Thymus (tissue), 11 donors: ENCODE data around the gene ZNF256. TPM values are rescaled to one million over a fixed set of nuclear protein-coding genes. Genes with fewer than 3 reads are reported as not detected.

ENCODE experiments used
- DNase-seq, 9 donors: peaks; one replicate each; pipeline ENCODE4 v3.0.0-alpha.2; 2013; ENCODE audit warnings: low spot score in 9 of 9, low read depth in 6 of 9, missing footprints in 1 of 9
- H3K27ac ChIP-seq, 2 donors: one replicate each; pipeline ENCODE4 v1.5.1; 2013; ENCODE audit warnings: control low read depth in 1 of 2, low read depth in 1 of 2, low read length in 1 of 2, mild to moderate bottlenecking in 1 of 2, moderate library complexity in 1 of 2
- H3K27me3 ChIP-seq, 2 donors: one replicate each; pipeline ENCODE4 v1.5.1; 2013; ENCODE audit warnings: low read length in 1 of 2; ENCODE audit not compliant: control insufficient read depth in 2 of 2, insufficient read depth in 1 of 2
- H3K36me3 ChIP-seq, 2 donors: one replicate each; pipeline ENCODE4 v1.5.1; 2013; ENCODE audit warnings: low read length in 1 of 2, mild to moderate bottlenecking in 1 of 2, moderate library complexity in 1 of 2; ENCODE audit not compliant: control insufficient read depth in 2 of 2, insufficient read depth in 2 of 2
- H3K4me1 ChIP-seq, 2 donors: one replicate each; pipeline ENCODE4 v1.5.1; 2013; ENCODE audit warnings: low read length in 2 of 2; ENCODE audit not compliant: control insufficient read depth in 2 of 2, insufficient read depth in 2 of 2
- H3K4me3 ChIP-seq, 2 donors: one replicate each; pipeline ENCODE4 v1.5.1; 2013; ENCODE audit warnings: low read length in 2 of 2, control low read depth in 1 of 2, mild to moderate bottlenecking in 1 of 2
- H3K9me3 ChIP-seq, 2 donors: one replicate each; pipeline ENCODE4 v1.5.1; 2013; ENCODE audit warnings: low read length in 1 of 2, mild to moderate bottlenecking in 1 of 2; ENCODE audit not compliant: control insufficient read depth in 2 of 2, insufficient read depth in 1 of 2
- WGBS: extraction: QIAGEN DNeasy Blood & Tissue Kit; methylation state at CpG from one replicate; pipeline ENCODE4 v1.1.7; 2013; 5-methylcytosine and 5-hydroxymethylcytosine counted together
- polyA plus RNA-seq: library from polyadenylated mRNA; stranded (reverse); fragments of 200-250 nt; gene quantifications from one replicate; pipeline ENCODE4 v1.2.3, GENCODE V29; 2013
- total RNA-seq: library from RNA; stranded (reverse); fragments of 120-200 nt; gene quantifications from one replicate; pipeline ENCODE4 v1.2.4, GENCODE V29; 2013
- donor health status: healthy.

Gene ZNF256
- total and polyA plus RNA-seq, 2 donors, result 7.0 to 7.5 TPM

DNA sequence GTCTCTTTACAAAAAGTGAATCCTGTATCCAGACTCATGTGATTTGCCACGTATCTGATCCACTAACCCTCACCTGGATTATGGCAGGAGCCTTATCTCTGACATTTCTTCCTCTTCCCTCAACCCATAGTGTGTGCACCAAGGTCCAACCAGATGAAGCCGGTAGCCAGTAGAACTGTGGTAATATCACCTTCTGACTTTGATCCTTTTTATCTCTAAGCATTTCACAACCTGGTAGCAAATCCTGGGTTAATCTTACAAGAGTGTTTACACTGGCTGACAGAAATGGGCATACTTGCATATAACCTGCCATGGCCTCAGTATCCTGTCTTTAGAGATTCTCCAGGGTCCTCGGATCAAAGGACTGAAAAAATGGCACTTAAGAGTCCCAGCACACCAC is 33.0 kb downstream of the ZNF256 start:
- Histone ChIP-seq H3K36me3 (peaks cover 8 to 29% of the 10 kb centered on the region in 2 donors), H3K9me3 (no peaks in the 10 kb centered on the region), H3K4me3 (no peak overlapping the region), H3K4me1 (peaks cover 5 to 10% of the 10 kb centered on the region in 2 donors), H3K27ac (no peak overlapping the region), H3K27me3 (no peaks in the 10 kb centered on the region)
- no peak for DNase-seq
- WGBS, result 99% methylated on average over 3 of the region's 3 CpGs

DNA sequence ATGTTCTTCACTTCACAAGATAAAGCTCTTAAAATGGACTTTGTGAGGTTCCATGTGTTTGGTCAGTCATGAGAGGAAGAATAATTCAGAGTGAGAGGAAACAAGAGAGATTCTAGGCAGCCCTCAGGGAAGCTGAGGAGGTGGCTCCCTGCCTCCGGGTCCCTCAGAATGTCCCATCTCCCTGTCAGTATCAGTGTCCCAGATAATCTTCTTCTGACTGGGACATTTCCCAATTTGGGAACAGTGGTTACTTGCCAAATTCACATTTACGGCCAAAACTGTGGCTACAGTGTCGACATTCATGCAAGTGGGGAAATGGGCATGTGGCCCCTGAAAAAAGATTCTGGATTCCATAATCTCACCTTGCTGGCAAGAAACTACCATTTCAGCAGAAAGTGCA is 40.1 kb downstream of the ZNF256 start:
- no peaks in the 10 kb centered on the region for H3K27me3 ChIP-seq
- no peak overlapping the region for H3K27ac ChIP-seq
- H3K4me3 ChIP-seq, result no peak overlapping the region
- peaks cover 20 to 27% of the 10 kb centered on the region in 2 donors for H3K36me3 ChIP-seq
- H3K9me3 ChIP-seq, result no peaks in the 10 kb centered on the region
- over 99% methylated on average over 3 of the region's 3 CpGs for WGBS
- H3K4me1 ChIP-seq, result no peaks in the 10 kb centered on the region
- no peak for DNase-seq

DNA sequence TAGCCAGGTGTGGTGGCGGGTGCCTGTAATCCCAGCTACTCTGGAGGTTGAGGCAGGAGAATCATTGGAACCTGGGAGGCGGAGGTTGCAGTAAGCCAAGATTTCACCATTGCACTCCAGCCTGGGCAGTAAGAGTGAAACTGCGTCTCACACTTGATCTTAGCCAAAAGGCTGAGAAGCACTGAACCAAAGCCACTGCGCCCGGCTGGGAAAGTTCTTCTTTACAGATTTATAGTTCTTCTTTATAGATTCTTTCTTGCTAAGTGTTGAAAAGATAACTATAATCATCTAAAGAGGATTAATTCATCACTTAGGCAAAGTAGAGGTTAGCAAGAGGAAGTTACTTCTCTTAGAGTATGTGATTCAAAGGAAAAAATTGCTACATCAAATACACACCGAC is 42.2 kb downstream of the ZNF256 start:
- Histone ChIP-seq H3K36me3 (peaks cover 8 to 15% of the 10 kb centered on the region in 2 donors), H3K9me3 (no peaks in the 10 kb centered on the region), H3K4me3 (no peak overlapping the region), H3K27ac (no peak overlapping the region), H3K27me3 (no peaks in the 10 kb centered on the region), H3K4me1 (no peaks in the 10 kb centered on the region)
- no peak for DNase-seq
- WGBS, result 97% methylated on average over 6 of the region's 6 CpGs

DNA sequence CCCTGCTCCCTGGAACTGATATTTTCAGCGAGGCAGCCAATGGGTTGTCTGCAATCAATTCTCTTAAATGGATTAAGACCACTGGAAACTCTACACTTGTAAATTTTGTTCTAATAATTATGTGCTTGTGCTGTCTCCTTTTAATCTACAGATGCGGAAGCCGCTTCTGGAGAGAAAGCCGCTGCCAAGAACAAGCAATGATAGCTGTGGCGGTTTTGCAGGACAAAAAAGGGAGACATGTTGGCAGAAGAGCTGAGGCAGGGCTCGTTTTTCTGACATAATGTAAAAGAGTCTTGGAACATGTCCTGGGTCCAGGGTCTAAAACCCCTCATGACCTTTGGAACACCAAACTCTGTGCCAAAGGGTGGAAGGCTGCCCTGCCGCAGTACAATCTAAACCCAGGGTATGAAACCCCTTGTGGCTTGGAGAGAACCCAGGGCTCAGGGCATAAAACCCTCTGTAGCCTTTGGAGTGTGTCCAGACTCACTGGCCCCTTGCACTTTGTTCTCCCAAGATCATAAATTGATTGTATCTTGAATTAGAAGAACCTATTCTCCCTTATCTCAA is 43.8 kb downstream of the ZNF256 start:
- WGBS, result 86% methylated on average over 7 of the region's 7 CpGs
- H3K27me3 ChIP-seq, result no peaks in the 10 kb centered on the region

DNA sequence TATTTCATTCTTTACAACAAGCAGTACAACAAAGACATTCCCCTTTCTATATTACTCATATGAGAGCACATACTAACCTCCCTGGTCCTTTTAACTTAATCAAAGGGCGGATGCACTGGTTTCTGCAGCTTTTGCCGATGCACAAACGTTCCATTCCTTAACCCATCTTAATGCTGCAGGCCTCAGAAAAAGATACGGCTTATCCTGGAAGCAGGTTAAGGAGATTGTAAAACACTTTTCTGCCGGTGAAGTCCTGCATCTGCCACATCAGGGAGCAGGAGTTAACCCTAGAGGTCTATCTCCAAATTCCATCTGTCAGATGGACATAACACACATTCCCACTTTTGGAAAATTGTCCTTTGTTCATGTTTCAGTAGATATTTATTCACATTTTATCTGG is 47.2 kb downstream of the ZNF256 start:
- no peak for DNase-seq
- H3K27me3 ChIP-seq, result no peaks in the 10 kb centered on the region
- no peak overlapping the region for H3K4me3 ChIP-seq
- H3K27ac ChIP-seq, result no peak overlapping the region
- no peaks in the 10 kb centered on the region for H3K36me3 ChIP-seq
- H3K4me1 ChIP-seq, result no peaks in the 10 kb centered on the region
- H3K9me3 ChIP-seq, result no peaks in the 10 kb centered on the region
- 97% methylated on average over 5 of the region's 5 CpGs for WGBS

More for the DNA sequence above, 43.8 kb downstream of the ZNF256 start:
- DNase-seq, result no peak
- Histone ChIP-seq H3K9me3 (no peaks in the 10 kb centered on the region), H3K36me3 (peaks cover 6 to 15% of the 10 kb centered on the region in 2 donors), H3K4me1 (no peaks in the 10 kb centered on the region), H3K4me3 (no peak overlapping the region), H3K27ac (no peak overlapping the region)

Other genes with a start within 250 kb of the ZNF256 start
- gene ZNF154, start 238.5 kb downstream of the ZNF256 start, total RNA-seq, result 10.5 TPM
- gene ZNF154, start 238.5 kb downstream of the ZNF256 start, polyA plus RNA-seq, result 10.8 TPM
- gene ZNF671, start 220.1 kb downstream of the ZNF256 start, total RNA-seq, result 21.9 TPM
- gene ZNF671, start 220.1 kb downstream of the ZNF256 start, polyA plus RNA-seq, result 19.8 TPM
- 25.1 TPM for gene ZNF776, start 200.9 kb downstream of the ZNF256 start, total RNA-seq
- 13.8 TPM for gene ZNF776, start 200.9 kb downstream of the ZNF256 start, polyA plus RNA-seq
- gene ZNF586, start 178.0 kb downstream of the ZNF256 start, total RNA-seq, result 26.9 TPM
- 15.2 TPM for gene ZNF586, start 178.0 kb downstream of the ZNF256 start, polyA plus RNA-seq
- gene ZNF552, start 132.8 kb downstream of the ZNF256 start, total RNA-seq, result 7.3 TPM
- 7.8 TPM for gene ZNF552, start 132.8 kb downstream of the ZNF256 start, polyA plus RNA-seq
- gene ZNF587B, start 117.4 kb downstream of the ZNF256 start, total RNA-seq, result 12.4 TPM
- gene ZNF587B, start 117.4 kb downstream of the ZNF256 start, polyA plus RNA-seq, result 9.1 TPM
- gene ZNF587, start 97.8 kb downstream of the ZNF256 start, total RNA-seq, result 16.6 TPM
- 25.4 TPM for gene ZNF587, start 97.8 kb downstream of the ZNF256 start, polyA plus RNA-seq
- gene ZNF814, start 58.7 kb downstream of the ZNF256 start, total RNA-seq, result 19.5 TPM
- 16.7 TPM for gene ZNF814, start 58.7 kb downstream of the ZNF256 start, polyA plus RNA-seq
- 15.1 TPM for gene ZNF417, start 31.1 kb downstream of the ZNF256 start, total RNA-seq
- gene ZNF417, start 31.1 kb downstream of the ZNF256 start, polyA plus RNA-seq, result 5.4 TPM
- gene ZNF418, start 12.3 kb downstream of the ZNF256 start, total RNA-seq, result 12.8 TPM
- 8.2 TPM for gene ZNF418, start 12.3 kb downstream of the ZNF256 start, polyA plus RNA-seq
- 0.47 TPM for gene C19orf18, start 26.8 kb upstream of the ZNF256 start, total RNA-seq
- gene C19orf18, start 26.8 kb upstream of the ZNF256 start, polyA plus RNA-seq, result 7.7 TPM
- 17.8 TPM for gene ZNF606, start 55.1 kb upstream of the ZNF256 start, total RNA-seq
- 18.8 TPM for gene ZNF606, start 55.1 kb upstream of the ZNF256 start, polyA plus RNA-seq
- gene ZSCAN1, start 86.3 kb upstream of the ZNF256 start, total RNA-seq, result 0.42 TPM
- 1.6 TPM for gene ZSCAN1, start 86.3 kb upstream of the ZNF256 start, polyA plus RNA-seq
- 7.0 TPM for gene ZNF135, start 111.6 kb upstream of the ZNF256 start, total RNA-seq
- 14.6 TPM for gene ZNF135, start 111.6 kb upstream of the ZNF256 start, polyA plus RNA-seq
- gene ZSCAN18, start 150.5 kb upstream of the ZNF256 start, total RNA-seq, result 27.8 TPM
- gene ZSCAN18, start 150.5 kb upstream of the ZNF256 start, polyA plus RNA-seq, result 73.4 TPM
- gene ZNF329, start 203.1 kb upstream of the ZNF256 start, total RNA-seq, result 11.9 TPM
- 9.3 TPM for gene ZNF329, start 203.1 kb upstream of the ZNF256 start, polyA plus RNA-seq
- gene ZNF274, start 235.4 kb upstream of the ZNF256 start, total RNA-seq, result 15.7 TPM
- 33.2 TPM for gene ZNF274, start 235.4 kb upstream of the ZNF256 start, polyA plus RNA-seq